NCI-H510A (cell line): Measurements from ENCODE around the gene PSMA5.
"Not testable (repeated sequence)": the region's sequence is repeated elsewhere in the genome, so short reads cannot be mapped to it uniquely, and the experiment has no call there.

Source experiments
- DNase-seq: peaks from one replicate; lab custom pipeline; 2025; lab: John Stamatoyannopoulos, UW

PSMA5 gene

GRCh38 chr1:109432336-109432735 lies 6.1 kb upstream of the PSMA5 start:
- no peak for DNase-seq

- DNase-seq = no peak
Observed at GRCh38 chr1:109427171-109427467, 871 bp upstream of the PSMA5 start.

- peak; percentile 20 for DNase-seq
Observed at GRCh38 chr1:109425391-109426280, 612 bp downstream of the PSMA5 start.

- DNase-seq = no peak
Observed at GRCh38 chr1:109423498-109423897, 2.8 kb downstream of the PSMA5 start.

- no peak for DNase-seq
Observed at GRCh38 chr1:109412551-109412950, 13.7 kb downstream of the PSMA5 start.

- DNase-seq = no peak
Observed at GRCh38 chr1:109404838-109405237, 21.4 kb downstream of the PSMA5 start.

GRCh38 chr1:109402025-109402424 lies 24.2 kb downstream of the PSMA5 start:
- DNase-seq = no peak

- DNase-seq = no peak
Observed at GRCh38 chr1:109400035-109400655, 26.1 kb downstream of the PSMA5 start.

GRCh38 chr1:109399326-109399957 lies 26.8 kb downstream of the PSMA5 start:
- no peak for DNase-seq

GRCh38 chr1:109398343-109399225 lies 27.7 kb downstream of the PSMA5 start:
- DNase-seq = no peak

- peak; percentile 92 for DNase-seq
Observed at GRCh38 chr1:109397581-109398342, 28.5 kb downstream of the PSMA5 start, which contains the start of gene SORT1. TSS of gene SORT1 (minus strand) at chr1:109397918. CDS start at chr1:109397892, 26 bp downstream.

- DNase-seq = no peak
Observed at GRCh38 chr1:109396871-109397580, 29.2 kb downstream of the PSMA5 start.

- no peak for DNase-seq
Observed at GRCh38 chr1:109396513-109396839, 29.8 kb downstream of the PSMA5 start.

GRCh38 chr1:109395602-109396512 lies 30.4 kb downstream of the PSMA5 start:
- no peak for DNase-seq

GRCh38 chr1:109395282-109395599 lies 31.0 kb downstream of the PSMA5 start:
- DNase-seq = not testable (repeated sequence)

GRCh38 chr1:109394591-109395281 lies 31.5 kb downstream of the PSMA5 start:
- DNase-seq = no peak

GRCh38 chr1:109393617-109394233 lies 32.5 kb downstream of the PSMA5 start:
- DNase-seq = no peak

GRCh38 chr1:109392788-109393616 lies 33.2 kb downstream of the PSMA5 start:
- no peak for DNase-seq
